HEK293 (cell line): ENCODE data around the gene RAB28.

Source experiments
- CTCF ChIA-PET: fragments of 350-600 bp; formaldehyde crosslinking; extraction: SDS; loops from one replicate; lab custom pipeline; 2021; ENCODE audit warnings: antibody characterized with exemption; lab: Yijun Ruan, JAX
- POLR2A ChIA-PET: fragments of 300-600 bp; formaldehyde crosslinking; extraction: SDS; loops from one replicate; lab custom pipeline; 2020; ENCODE audit warnings: antibody characterized with exemption, inconsistent platforms; lab: Yijun Ruan, JAX
- H3K27ac ChIP-seq: fragments of 200-500 bp; sonication (Bioruptor generic); 2 replicates; pipeline ENCODE4 v1.5.1; 2014; ENCODE audit warnings: low read depth, low read length, control low read depth, inconsistent platforms; ENCODE audit errors: extremely low read depth
- H3K36me3 ChIP-seq, 2 experiments: fragments of 200-500 bp in 1 of 2; sonication (Bioruptor generic) in 1 of 2; 1 replicate in 1 of 2; 2 replicates in 1 of 2; pipeline ENCODE4 v1.5.1; 2014 to 2017; ENCODE audit warnings: inconsistent platforms in 2 of 2, low read length in 2 of 2; ENCODE audit not compliant: control insufficient read depth in 2 of 2, insufficient read depth in 1 of 2
- H3K4me1 ChIP-seq: fragments of 200-500 bp; sonication (Bioruptor generic); 2 replicates; pipeline ENCODE4 v1.5.1; 2014; ENCODE audit warnings: mild to moderate bottlenecking, low read length, inconsistent platforms; ENCODE audit not compliant: control insufficient read depth, insufficient read depth
- H3K4me3 ChIP-seq: 2 replicates; pipeline ENCODE4 v1.5.1; 2011; ENCODE audit warnings: low read depth, mild to moderate bottlenecking, control low read depth, low read length, moderate library complexity
- H3K9me3 ChIP-seq: fragments of 200-500 bp; sonication (Bioruptor generic); 2 replicates; pipeline ENCODE4 v1.5.1; 2014; ENCODE audit warnings: low read depth, low read length, inconsistent platforms; ENCODE audit not compliant: control insufficient read depth, insufficient read depth
- ATF2 ChIP-seq: fragments of 450-650 bp; formaldehyde crosslinking; IDR thresholded peaks from 2 replicates; pipeline ENCODE4 v1.5.1; 2016; ENCODE audit warnings: missing biosample characterization, missing genetic modification characterization, low read depth
- BCL11A ChIP-seq: fragments of 450-650 bp; formaldehyde crosslinking; IDR thresholded peaks from 2 replicates; pipeline ENCODE4 v1.5.1; 2016; ENCODE audit warnings: low read depth, missing biosample characterization, missing genetic modification characterization
- ELK4 ChIP-seq: IDR thresholded peaks from 2 replicates; pipeline ENCODE4 v1.6.1; 2011; ENCODE audit warnings: mild to moderate bottlenecking, low read depth, low read length, borderline replicate concordance
- GLI4 ChIP-seq: fragments of 450-650 bp; formaldehyde crosslinking; IDR thresholded peaks from 2 replicates; pipeline ENCODE4 v1.5.1; 2016; ENCODE audit warnings: missing biosample characterization, missing genetic modification characterization
- PRDM6 ChIP-seq: fragments of 450-650 bp; formaldehyde crosslinking; IDR thresholded peaks from 2 replicates; pipeline ENCODE4 v1.5.1; 2017; ENCODE audit warnings: missing biosample characterization, missing genetic modification characterization
- ZBTB10 ChIP-seq: fragments of 450-650 bp; formaldehyde crosslinking; IDR thresholded peaks from 2 replicates; pipeline ENCODE4 v1.5.1; 2016; ENCODE audit warnings: missing biosample characterization, missing genetic modification characterization
- ZFP69B ChIP-seq: fragments of 450-650 bp; formaldehyde crosslinking; IDR thresholded peaks from 2 replicates; pipeline ENCODE4 v1.5.1; 2016; ENCODE audit warnings: missing biosample characterization, missing genetic modification characterization
- ZNF140 ChIP-seq: fragments of 450-650 bp; formaldehyde crosslinking; IDR thresholded peaks from 2 replicates; pipeline ENCODE4 v1.5.1; 2016; ENCODE audit warnings: missing biosample characterization, missing genetic modification characterization
- ZNF398 ChIP-seq: fragments of 450-650 bp; formaldehyde crosslinking; IDR thresholded peaks from 2 replicates; pipeline ENCODE4 v1.5.1; 2017; ENCODE audit warnings: missing biosample characterization, missing genetic modification characterization
- ZNF571 ChIP-seq: fragments of 450-650 bp; formaldehyde crosslinking; IDR thresholded peaks from 2 replicates; pipeline ENCODE4 v1.5.0; 2017; ENCODE audit warnings: missing biosample characterization, missing genetic modification characterization
- ZNF610 ChIP-seq: fragments of 450-650 bp; formaldehyde crosslinking; IDR thresholded peaks from 2 replicates; pipeline ENCODE4 v1.5.1; 2016; ENCODE audit warnings: missing biosample characterization, missing genetic modification characterization, borderline replicate concordance
- ZNF626 ChIP-seq: fragments of 450-650 bp; sonication (Bioruptor Pico); formaldehyde crosslinking; IDR thresholded peaks from 2 replicates; pipeline ENCODE4 v1.5.1; 2018; ENCODE audit warnings: missing biosample characterization, missing genetic modification characterization, inconsistent platforms
- ZNF792 ChIP-seq: fragments of 450-650 bp; formaldehyde crosslinking; IDR thresholded peaks from 2 replicates; pipeline ENCODE4 v1.5.1; 2016; ENCODE audit warnings: missing biosample characterization, missing genetic modification characterization
- TF ChIP-seq, protein P1 (sequence below): fragments of 450-650 bp; formaldehyde crosslinking; IDR thresholded peaks from 2 replicates; pipeline ENCODE4 v1.5.1; 2016; ENCODE audit warnings: missing biosample characterization, missing genetic modification characterization

The RAB28 gene

GRCh38 chr4:13524504-13525243, 40.5 kb upstream of the RAB28 start:
- CTCF ChIA-PET: no interaction called here
- Histone ChIP-seq H3K9me3 (no peaks in the 10 kb centered on the region; the same call in 1 of the 2 replicates), H3K4me3 (no peak overlapping the region), H3K36me3 (no peaks in the 10 kb centered on the region), H3K27ac (no peak overlapping the region)
- POLR2A ChIA-PET: no interaction called here
- TF ChIP-seq PRDM6 (tag by site-specific recombination): no peak
- TF ChIP-seq, all 188 proteins: peak for 0
- H3K4me1 ChIP-seq: no peaks in the 10 kb centered on the region

GRCh38 chr4:13523591-13524503, 39.7 kb upstream of the RAB28 start:
- no peak overlapping the region for H3K4me3 ChIP-seq
- no peaks in the 10 kb centered on the region for H3K36me3 ChIP-seq
- H3K27ac ChIP-seq: no peak overlapping the region
- TF ChIP-seq ZNF610: no peak
- peak; percentile 98 for TF ChIP-seq ZNF140 (tag by site-specific recombination)
- TF ChIP-seq, all 188 proteins: peak for 1
- no peaks in the 10 kb centered on the region for H3K4me1 ChIP-seq
- ChIA-PET POLR2A (no interaction called here), CTCF (no interaction called here)
- H3K9me3 ChIP-seq: no peaks in the 10 kb centered on the region; the same call in 1 of the 2 replicates

DNA sequence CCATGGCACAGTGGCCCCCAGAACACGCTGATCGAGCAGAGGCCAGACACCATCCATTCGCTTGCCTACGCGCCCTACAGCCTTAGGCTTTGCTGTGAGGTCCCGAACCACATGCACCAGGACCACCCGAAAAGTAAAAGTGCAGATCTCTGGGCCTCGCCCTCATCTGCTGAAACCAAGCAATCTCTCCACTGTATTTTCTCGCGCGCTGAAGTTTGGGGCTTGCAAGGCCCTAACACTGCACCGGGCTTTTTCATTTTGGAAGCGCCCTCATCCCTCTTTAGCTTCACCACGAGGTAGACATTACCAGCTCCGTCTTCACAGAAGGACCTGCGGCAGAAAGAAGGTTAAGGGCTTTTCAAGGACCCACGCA, 39.0 kb upstream of the RAB28 start:
- H3K9me3 ChIP-seq: no peaks in the 10 kb centered on the region; the same call in 1 of the 2 replicates
- no peaks in the 10 kb centered on the region for H3K4me1 ChIP-seq
- no peaks in the 10 kb centered on the region for H3K36me3 ChIP-seq
- POLR2A ChIA-PET: no interaction called here
- TF ChIP-seq ZNF626 (tag by site-specific recombination): no peak
- TF ChIP-seq ZBTB10: no peak
- TF ChIP-seq, protein P1, sequence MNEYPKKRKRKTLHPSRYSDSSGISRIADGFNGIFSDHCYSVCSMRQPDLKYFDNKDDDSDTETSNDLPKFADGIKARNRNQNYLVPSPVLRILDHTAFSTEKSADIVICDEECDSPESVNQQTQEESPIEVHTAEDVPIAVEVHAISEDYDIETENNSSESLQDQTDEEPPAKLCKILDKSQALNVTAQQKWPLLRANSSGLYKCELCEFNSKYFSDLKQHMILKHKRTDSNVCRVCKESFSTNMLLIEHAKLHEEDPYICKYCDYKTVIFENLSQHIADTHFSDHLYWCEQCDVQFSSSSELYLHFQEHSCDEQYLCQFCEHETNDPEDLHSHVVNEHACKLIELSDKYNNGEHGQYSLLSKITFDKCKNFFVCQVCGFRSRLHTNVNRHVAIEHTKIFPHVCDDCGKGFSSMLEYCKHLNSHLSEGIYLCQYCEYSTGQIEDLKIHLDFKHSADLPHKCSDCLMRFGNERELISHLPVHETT (tag by site-specific recombination): no peak
- no peak for TF ChIP-seq ZNF398 (tag by site-specific recombination)
- TF ChIP-seq BCL11A (tag by site-specific recombination): no peak
- TF ChIP-seq ZNF792 (tag by site-specific recombination): no peak
- no peak for TF ChIP-seq ATF2 (tag by site-specific recombination)
- TF ChIP-seq ELK4: no peak
- no peak for TF ChIP-seq ZNF571 (tag by site-specific recombination)
- TF ChIP-seq GLI4 (tag by site-specific recombination): no peak
- no peak for TF ChIP-seq ZFP69B (tag by site-specific recombination)
- CTCF ChIA-PET: no interaction called here
- H3K27ac ChIP-seq: no peak overlapping the region
- no peak overlapping the region for H3K4me3 ChIP-seq
